Measurements from ENCODE around the gene AMMECR1. TPM values are rescaled to one million over a fixed set of nuclear protein-coding genes. Genes with fewer than 3 reads are reported as not detected.

Gene AMMECR1
- total RNA-seq, 1 donor from 2014 or later, result 16.0 TPM

GRCh38 chrX:110310000-110310790, 7.7 kb downstream of the AMMECR1 start:
- no peak for DNase-seq (ENCODE audit: low read depth)
- Histone ChIP-seq H3K4me3 (ENCODE audit: low read depth, low read length) (no peak overlapping the region), H3K36me3 (ENCODE audit: control insufficient read depth, insufficient read depth, low read length) (no peaks in the 10 kb centered on the region), H3K27me3 (ENCODE audit: control insufficient read depth, insufficient read depth, low read length) (no peaks in the 10 kb centered on the region)
- TF ChIP-seq CTCF (IDR thresholded peaks at IDR 0.05; ENCODE audit: insufficient read depth, low read length, poor library complexity, severe bottlenecking), result no peak

- Histone ChIP-seq H3K4me3 (ENCODE audit: low read depth, low read length) (no peak overlapping the region), H3K27me3 (ENCODE audit: control insufficient read depth, insufficient read depth, low read length) (no peaks in the 10 kb centered on the region)
Observed at GRCh38 chrX:110308220-110308619, 9.7 kb downstream of the AMMECR1 start.

GRCh38 chrX:110304884-110305283, 13.0 kb downstream of the AMMECR1 start:
- TF ChIP-seq CTCF (IDR thresholded peaks at IDR 0.05; ENCODE audit: insufficient read depth, low read length, poor library complexity, severe bottlenecking), result no peak
- Histone ChIP-seq H3K36me3 (ENCODE audit: control insufficient read depth, insufficient read depth, low read length) (no peaks in the 10 kb centered on the region), H3K4me3 (ENCODE audit: low read depth, low read length) (no peak overlapping the region), H3K27me3 (ENCODE audit: control insufficient read depth, insufficient read depth, low read length) (no peaks in the 10 kb centered on the region)
- DNase-seq (ENCODE audit: low read depth), result no peak

More at GRCh38 chrX:110308220-110308619, 9.7 kb downstream of the AMMECR1 start:
- no peak for DNase-seq (ENCODE audit: low read depth)
- no peak for TF ChIP-seq CTCF (IDR thresholded peaks at IDR 0.05; ENCODE audit: insufficient read depth, low read length, poor library complexity, severe bottlenecking)
- H3K36me3 ChIP-seq (ENCODE audit: control insufficient read depth, insufficient read depth, low read length), result no peaks in the 10 kb centered on the region

GRCh38 chrX:110304371-110304770, 13.5 kb downstream of the AMMECR1 start:
- no peaks in the 10 kb centered on the region for H3K36me3 ChIP-seq (ENCODE audit: control insufficient read depth, insufficient read depth, low read length)
- no peak for DNase-seq (ENCODE audit: low read depth)
- no peaks in the 10 kb centered on the region for H3K27me3 ChIP-seq (ENCODE audit: control insufficient read depth, insufficient read depth, low read length)
- TF ChIP-seq CTCF (IDR thresholded peaks at IDR 0.05; ENCODE audit: insufficient read depth, low read length, poor library complexity, severe bottlenecking), result no peak
- no peak overlapping the region for H3K4me3 ChIP-seq (ENCODE audit: low read depth, low read length)

GRCh38 chrX:110302975-110303374, 14.9 kb downstream of the AMMECR1 start:
- Histone ChIP-seq H3K4me3 (ENCODE audit: low read depth, low read length) (no peak overlapping the region), H3K36me3 (ENCODE audit: control insufficient read depth, insufficient read depth, low read length) (no peaks in the 10 kb centered on the region), H3K27me3 (ENCODE audit: control insufficient read depth, insufficient read depth, low read length) (no peaks in the 10 kb centered on the region)
- no peak for TF ChIP-seq CTCF (IDR thresholded peaks at IDR 0.05; ENCODE audit: insufficient read depth, low read length, poor library complexity, severe bottlenecking)
- no peak for DNase-seq (ENCODE audit: low read depth)

- H3K4me3 ChIP-seq (ENCODE audit: low read depth, low read length), result no peak overlapping the region
- no peak for DNase-seq (ENCODE audit: low read depth)
- H3K36me3 ChIP-seq (ENCODE audit: control insufficient read depth, insufficient read depth, low read length), result no peaks in the 10 kb centered on the region
- no peak for TF ChIP-seq CTCF (IDR thresholded peaks at IDR 0.05; ENCODE audit: insufficient read depth, low read length, poor library complexity, severe bottlenecking)
- no peaks in the 10 kb centered on the region for H3K27me3 ChIP-seq (ENCODE audit: control insufficient read depth, insufficient read depth, low read length)
Observed at GRCh38 chrX:110301194-110301593, 16.7 kb downstream of the AMMECR1 start.
